Glomerular endothelial cell (primary cell): ENCODE data around the gene TAF9B. TPM values are rescaled to one million over a fixed set of nuclear protein-coding genes. Genes with fewer than 3 reads are reported as not detected.
"Not testable (repeated sequence)": the region's sequence is repeated elsewhere in the genome, so short reads cannot be mapped to it uniquely, and the experiment has no call there.

ENCODE experiments used
- DNase-seq: peaks from one replicate; pipeline ENCODE4 v3.0.0-alpha.2; 2011; ENCODE audit warnings: low read depth, low spot score; ENCODE audit errors: extremely low read depth
- total RNA-seq: library from RNA; depleted of rRNA; stranded (reverse); fragments of >200 nt; gene quantifications from 2 replicates; pipeline ENCODE4 v1.2.3, GENCODE V29; 2015

Gene TAF9B
- 11.8 and 18.6 TPM in 2 replicates for total RNA-seq

- DNase-seq = no peak
These were observed at the start of gene TAF9B for GRCh38 chrX:78139160-78140123. TAF9B (minus strand) TSS chrX:78139650; CDS start chrX:78139611, 39 bp downstream.

- no peak for DNase-seq
These were observed 43.4 kb upstream of the TAF9B start for GRCh38 chrX:78182881-78183280.

- DNase-seq = no peak
These were observed 41.9 kb upstream of the TAF9B start for GRCh38 chrX:78181307-78181706.

- DNase-seq = no peak
These were observed 28.6 kb upstream of the TAF9B start for GRCh38 chrX:78168065-78168464.

GRCh38 chrX:78165425-78165824 is 26.0 kb upstream of the TAF9B start:
- DNase-seq = no peak

- not testable (repeated sequence) for DNase-seq
These were observed 23.7 kb upstream of the TAF9B start for GRCh38 chrX:78163175-78163574.

GRCh38 chrX:78160711-78161110 is 21.3 kb upstream of the TAF9B start:
- not testable (repeated sequence) for DNase-seq

GRCh38 chrX:78157846-78158245 is 18.4 kb upstream of the TAF9B start:
- DNase-seq = not testable (repeated sequence)

- DNase-seq = not testable (repeated sequence)
These were observed 17.9 kb upstream of the TAF9B start for GRCh38 chrX:78157373-78157772.

- not testable (repeated sequence) for DNase-seq
These were observed 7.6 kb upstream of the TAF9B start for GRCh38 chrX:78147002-78147540.

GRCh38 chrX:78140206-78140605 is 756 bp upstream of the TAF9B start:
- DNase-seq = no peak

- DNase-seq = no peak
These were observed 6.1 kb downstream of the TAF9B start for GRCh38 chrX:78133238-78133960.

GRCh38 chrX:78131117-78131516 is 8.3 kb downstream of the TAF9B start:
- DNase-seq = no peak

- DNase-seq = no peak
These were observed 9.1 kb downstream of the TAF9B start for GRCh38 chrX:78130396-78130795.

- DNase-seq = no peak
These were observed 9.7 kb downstream of the TAF9B start for GRCh38 chrX:78129714-78130113.

- DNase-seq = not testable (repeated sequence)
These were observed 13.7 kb downstream of the TAF9B start for GRCh38 chrX:78125781-78126180.

GRCh38 chrX:78125148-78125547 is 14.3 kb downstream of the TAF9B start:
- DNase-seq = no peak

GRCh38 chrX:78124307-78124706 is 15.1 kb downstream of the TAF9B start:
- DNase-seq = no peak

GRCh38 chrX:78123190-78123589 is 16.3 kb downstream of the TAF9B start:
- DNase-seq = no peak

GRCh38 chrX:78119521-78120227 is 19.8 kb downstream of the TAF9B start:
- no peak for DNase-seq

GRCh38 chrX:78118628-78119027 is 20.8 kb downstream of the TAF9B start:
- no peak for DNase-seq
